TTC549 (cell line): ENCODE results near the gene TDRD15.
"Not testable (repeated sequence)": the region's sequence is repeated elsewhere in the genome, so short reads cannot be mapped to it uniquely, and the experiment has no call there.

Experiments used
- FAIRE-seq: peaks from 2 replicates; lab custom pipeline; 2012; peaks lifted over from hg19 to GRCh38; lab: Jason Lieb, UNC

TDRD15 gene

GRCh38 chr2:21123473-21124393, at the start of gene TDRD15:
Gene TDRD15 (plus strand): TSS chr2:21123968. CDS start chr2:21137468, 13,500 bp downstream.
- FAIRE-seq: no peak

GRCh38 chr2:21078296-21078695, 45.5 kb upstream of the TDRD15 start:
- no peak for FAIRE-seq

GRCh38 chr2:21083482-21083881, 40.3 kb upstream of the TDRD15 start:
- FAIRE-seq: no peak

- FAIRE-seq: no peak
These were observed 39.4 kb upstream of the TDRD15 start for GRCh38 chr2:21084401-21084800.

GRCh38 chr2:21092308-21092869, 31.4 kb upstream of the TDRD15 start:
- FAIRE-seq: no peak

GRCh38 chr2:21095178-21095577, 28.6 kb upstream of the TDRD15 start:
- FAIRE-seq: no peak

GRCh38 chr2:21095714-21096113, 28.1 kb upstream of the TDRD15 start:
- FAIRE-seq: no peak

- no peak for FAIRE-seq
These were observed 27.3 kb upstream of the TDRD15 start for GRCh38 chr2:21096458-21096857.

GRCh38 chr2:21097331-21097730, 26.4 kb upstream of the TDRD15 start:
- no peak for FAIRE-seq

- FAIRE-seq: no peak
These were observed 25.5 kb upstream of the TDRD15 start for GRCh38 chr2:21098294-21098693.

GRCh38 chr2:21099281-21099907, 24.4 kb upstream of the TDRD15 start:
- no peak for FAIRE-seq

GRCh38 chr2:21101514-21102155, 22.1 kb upstream of the TDRD15 start:
- FAIRE-seq: not testable (repeated sequence)

GRCh38 chr2:21102356-21102755, 21.4 kb upstream of the TDRD15 start:
- FAIRE-seq: no peak

GRCh38 chr2:21103274-21103891, 20.4 kb upstream of the TDRD15 start:
- no peak for FAIRE-seq

GRCh38 chr2:21104030-21104660, 19.6 kb upstream of the TDRD15 start:
- no peak for FAIRE-seq

- FAIRE-seq: no peak
These were observed 12.8 kb upstream of the TDRD15 start for GRCh38 chr2:21111012-21111411.

- FAIRE-seq: no peak
These were observed 6.1 kb upstream of the TDRD15 start for GRCh38 chr2:21117688-21118087.

- FAIRE-seq: peak; percentile 93
These were observed 5.4 kb upstream of the TDRD15 start for GRCh38 chr2:21118302-21118920.

GRCh38 chr2:21131861-21132260, 8.1 kb downstream of the TDRD15 start:
- FAIRE-seq: no peak

- FAIRE-seq: no peak
These were observed 11.8 kb downstream of the TDRD15 start for GRCh38 chr2:21135585-21135984.

GRCh38 chr2:21142149-21142548, 18.4 kb downstream of the TDRD15 start:
- no peak for FAIRE-seq
